AG09309 (cell line): ENCODE measurements around the gene GRIN3A.

Experiments used
- DNase-seq: peaks from one replicate; pipeline ENCODE4 v3.0.0-alpha.2; 2010; ENCODE audit warnings: low read depth
- H3K4me3 ChIP-seq: 2 replicates; pipeline ENCODE4 v1.5.1; 2011; ENCODE audit warnings: mild to moderate bottlenecking, low read depth, low read length, moderate library complexity; ENCODE audit not compliant: control insufficient read depth
- CTCF ChIP-seq: IDR thresholded peaks from 2 replicates; pipeline ENCODE4 v1.5.1; 2011; ENCODE audit warnings: mild to moderate bottlenecking, low read depth, low read length, inconsistent platforms; ENCODE audit not compliant: insufficient read depth, control insufficient read depth; ENCODE audit errors: missing control alignments

GRIN3A gene

GRCh38 chr9:101574731-101575333 lies 163.6 kb downstream of the GRIN3A start:
- H3K4me3 ChIP-seq = no peak overlapping the region
- no peak for DNase-seq
- TF ChIP-seq CTCF = no peak

GRCh38 chr9:101572316-101572715 lies 166.1 kb downstream of the GRIN3A start:
- TF ChIP-seq CTCF = no peak
- DNase-seq = no peak
- H3K4me3 ChIP-seq = no peak overlapping the region

GRCh38 chr9:101571114-101571513 lies 167.3 kb downstream of the GRIN3A start:
- no peak for DNase-seq
- TF ChIP-seq CTCF = no peak
- H3K4me3 ChIP-seq = no peak overlapping the region

GRCh38 chr9:101569741-101570501 lies 168.5 kb downstream of the GRIN3A start:
- no peak for DNase-seq
- no peak overlapping the region for H3K4me3 ChIP-seq
- TF ChIP-seq CTCF = no peak

- DNase-seq = no peak
- no peak overlapping the region for H3K4me3 ChIP-seq
- TF ChIP-seq CTCF = no peak
These were observed 170.6 kb downstream of the GRIN3A start for GRCh38 chr9:101567725-101568350.

- no peak overlapping the region for H3K4me3 ChIP-seq
- DNase-seq = peak; percentile 11
- TF ChIP-seq CTCF = peak; percentile 64
These were observed 171.3 kb downstream of the GRIN3A start for GRCh38 chr9:101566904-101567724.
